Transverse colon (tissue), 4 donors: ENCODE results near the gene TENM4. TPM values are rescaled to one million over a fixed set of nuclear protein-coding genes. Genes with fewer than 3 reads are reported as not detected.

Experiments
- DNase-seq: peaks from one replicate; pipeline ENCODE4 v3.0.0-alpha.2; 2019
- H3K27ac ChIP-seq, 4 donors: fragments of 200-600 bp; sonication (generic); 2 replicates each; pipeline ENCODE4 v1.5.1; 2016 to 2018; ENCODE audit warnings: inconsistent platforms in 4 of 4
- H3K27me3 ChIP-seq: fragments of 200-600 bp; sonication (generic); 2 replicates; pipeline ENCODE4 v1.5.1; 2017; ENCODE audit warnings: inconsistent platforms
- H3K36me3 ChIP-seq, 4 donors: fragments of 200-600 bp; sonication (generic); 2 replicates each; pipeline ENCODE4 v1.5.1; 2017 to 2019; ENCODE audit warnings: inconsistent platforms in 4 of 4
- H3K4me1 ChIP-seq, 4 donors: fragments of 200-600 bp; sonication (generic); 2 replicates each; pipeline ENCODE4 v1.5.1; 2017 to 2020; ENCODE audit warnings: inconsistent platforms in 4 of 4
- H3K4me3 ChIP-seq, 4 donors: fragments of 200-600 bp; sonication (generic); 1 replicate in 1 of 4; 2 replicates in 3 of 4; pipeline versions ENCODE4 v1.5.1 to v1.6.1; 2017 to 2019; ENCODE audit warnings: inconsistent platforms in 4 of 4
- H3K9me3 ChIP-seq, 2 donors: fragments of 200-600 bp; sonication (generic); 2 replicates each; pipeline ENCODE4 v1.5.1; 2017 to 2019; ENCODE audit warnings: inconsistent platforms in 2 of 2
- CTCF ChIP-seq, 5 experiments: fragments of 200-600 bp in 3 of 5; fragments of 450-650 bp in 2 of 5; sonication (generic) in 3 of 5; IDR thresholded peaks; 1 replicate in 2 of 5; 2 replicates in 3 of 5; pipeline ENCODE4 v1.5.1; 2016 to 2017; ENCODE audit warnings: antibody characterized with exemption in 5 of 5, inconsistent platforms in 3 of 5, mild to moderate bottlenecking in 2 of 5, moderate library complexity in 1 of 5
- EP300 ChIP-seq: sonication (generic); formaldehyde crosslinking; IDR thresholded peaks from one replicate; pipeline ENCODE4 v1.6.1; 2017; ENCODE audit warnings: antibody characterized with exemption, low read depth
- POLR2A ChIP-seq: fragments of 450-650 bp; IDR thresholded peaks from one replicate; pipeline ENCODE4 v1.6.1; 2016; ENCODE audit warnings: antibody characterized with exemption, mild to moderate bottlenecking, moderate library complexity
- POLR2AphosphoS5 ChIP-seq, 3 donors: sonication (generic); formaldehyde crosslinking; IDR thresholded peaks; one replicate each; pipeline ENCODE4 v1.6.1; 2016; ENCODE audit warnings: antibody characterized with exemption in 3 of 3
- WGBS, 2 donors: methylation state at CpG; one replicate each; pipeline ENCODE4 v1.1.5; 2018; ENCODE audit warnings: low coverage in 1 of 2; 5-methylcytosine and 5-hydroxymethylcytosine counted together
- in situ Hi-C, 4 donors: fragments of 200-750 bp; cut with MboI; loops; one replicate each; pipeline versions ENCODE4 v1.15.0 to v1.15.1; 2017; ENCODE audit warnings: low sequenced_read_pairs in 3 of 4, low pct_ligation_motif_present in 1 of 4, low pct_unique_long_range_greater_than_20kb in 1 of 4
- intact Hi-C: fragments of 100-400 bp; cut with DNase I; formaldehyde crosslinking; loops from one replicate; pipeline ENCODE4 v1.15.1; 2023; ENCODE audit warnings: low total_unique reads
- total RNA-seq, 4 donors: library from RNA; depleted of rRNA; stranded (reverse); fragments of >200 nt; gene quantifications; one replicate each; pipeline ENCODE4 v1.1.0, GENCODE V29; 2016

TENM4 gene
- total RNA-seq, 4 donors from 2014 or later: 0.14 to 0.79 (median 0.39) TPM

- Histone ChIP-seq H3K36me3 (no peaks in the 10 kb centered on the region), H3K4me3 (no peak overlapping the region), H3K27me3 (no peaks in the 10 kb centered on the region), H3K9me3 (no peaks in the 10 kb centered on the region), H3K4me1 (no peaks in the 10 kb centered on the region), H3K27ac (no peak overlapping the region)
- intact Hi-C loops (no loop called here), in situ Hi-C loops (no loop called here)
- DNase-seq: no peak
- TF ChIP-seq POLR2AphosphoS5 (IDR thresholded peaks at IDR 0.05): no peak
- no peak for TF ChIP-seq CTCF (IDR thresholded peaks at IDR 0.05)
- no peak for TF ChIP-seq POLR2A
- no peak for TF ChIP-seq EP300
- WGBS, 2 donors: 88 to 95% methylated on average over 2 of the region's 2 CpGs
Measured at GRCh38 chr11:79116600-79116999, 324.2 kb downstream of the TENM4 start.

- 73 to 74% methylated on average over 5 of the region's 5 CpGs for WGBS, 2 donors
Measured at GRCh38 chr11:79113054-79113690, 327.7 kb downstream of the TENM4 start.

GRCh38 chr11:79110796-79111195 is 330.0 kb downstream of the TENM4 start:
- Histone ChIP-seq H3K4me3 (no peak overlapping the region), H3K27ac (no peak overlapping the region), H3K36me3 (no peaks in the 10 kb centered on the region), H3K9me3 (no peaks in the 10 kb centered on the region), H3K4me1 (no peaks in the 10 kb centered on the region), H3K27me3 (no peaks in the 10 kb centered on the region)
- DNase-seq: no peak
- in situ Hi-C loops (no loop called here), intact Hi-C loops (no loop called here)
- WGBS, 2 donors: 88 to 92% methylated on average over 1 to 5 of the region's 5 CpGs
- TF ChIP-seq POLR2A: no peak
- no peak for TF ChIP-seq POLR2AphosphoS5 (IDR thresholded peaks at IDR 0.05)
- no peak for TF ChIP-seq CTCF (IDR thresholded peaks at IDR 0.05)
- no peak for TF ChIP-seq EP300

More at GRCh38 chr11:79113054-79113690, 327.7 kb downstream of the TENM4 start:
- no peaks in the 10 kb centered on the region for H3K27me3 ChIP-seq
- H3K4me1 ChIP-seq: no peaks in the 10 kb centered on the region
- H3K4me3 ChIP-seq: no peak overlapping the region
- no peaks in the 10 kb centered on the region for H3K36me3 ChIP-seq
- no peak for TF ChIP-seq POLR2AphosphoS5 (IDR thresholded peaks at IDR 0.05)
- intact Hi-C loops: no loop called here
- DNase-seq: no peak
- no peaks in the 10 kb centered on the region for H3K9me3 ChIP-seq
- no peak overlapping the region for H3K27ac ChIP-seq
- in situ Hi-C loops: no loop called here

- intact Hi-C loops: no loop called here
- WGBS, 2 donors: 81% methylated on average over 3 of the region's 3 CpGs; no CpG with 5 or more reads in 1 of the 2 donors
Measured at GRCh38 chr11:79110321-79110720, 330.5 kb downstream of the TENM4 start.

More at GRCh38 chr11:79110321-79110720, 330.5 kb downstream of the TENM4 start:
- H3K27ac ChIP-seq: no peak overlapping the region
- in situ Hi-C loops: no loop called here
- no peaks in the 10 kb centered on the region for H3K4me1 ChIP-seq
- H3K4me3 ChIP-seq: no peak overlapping the region
- no peaks in the 10 kb centered on the region for H3K27me3 ChIP-seq
- DNase-seq: no peak
- H3K9me3 ChIP-seq: no peaks in the 10 kb centered on the region
- no peak for TF ChIP-seq CTCF (IDR thresholded peaks at IDR 0.05)
- no peaks in the 10 kb centered on the region for H3K36me3 ChIP-seq
